Activated naive CD8-positive, alpha-beta T cell treated with anti-CD3 and anti-CD28 coated beads, Interleukin-2, amount 50 U/mL, for 16 hours (primary cell): ENCODE results near the gene ABTB2.

Source experiments
- DNase-seq: peaks from one replicate; pipeline ENCODE4 v3.0.0-alpha.2; 2020; ENCODE audit warnings: low read depth, low spot score

ABTB2 gene

DNA sequence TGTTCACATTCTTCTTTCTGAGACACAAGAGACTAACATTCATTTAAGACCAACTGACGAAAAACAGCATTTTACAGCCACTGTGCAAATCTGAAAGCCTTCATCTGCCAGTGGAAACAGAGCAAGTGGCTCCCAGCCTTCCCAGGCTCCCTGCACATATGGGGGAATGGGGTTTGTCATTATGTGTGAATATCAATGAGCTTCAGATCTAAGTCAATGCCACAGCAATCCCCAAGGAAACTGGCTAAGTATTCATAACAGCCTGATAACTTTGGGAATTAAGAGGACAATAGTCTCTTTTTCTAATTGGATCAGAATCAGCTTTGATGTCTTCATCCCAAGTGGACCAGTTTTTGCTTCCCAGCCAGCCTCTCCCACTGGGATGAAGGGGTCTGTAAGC lies 66.9 kb downstream of the ABTB2 start:
- no peak for DNase-seq

DNA sequence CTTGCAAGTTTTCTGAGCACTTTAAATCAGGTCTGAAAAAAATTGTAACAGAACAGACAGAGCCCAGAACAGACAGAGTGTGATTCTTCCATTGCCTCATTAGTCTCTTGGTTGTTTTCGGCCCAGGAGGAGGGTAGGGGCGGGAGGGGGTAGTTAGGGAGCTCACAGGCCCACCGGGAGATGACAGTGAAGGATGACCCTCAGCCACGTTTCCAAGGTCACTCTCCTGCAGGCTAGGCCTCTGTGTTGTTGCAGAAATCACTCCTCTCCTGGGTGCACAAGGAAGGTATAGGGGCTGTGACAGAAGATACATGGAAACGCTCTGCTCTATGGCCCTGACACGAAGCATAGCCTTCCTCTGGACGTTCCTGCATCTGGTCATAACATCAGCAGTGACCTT lies 69.3 kb downstream of the ABTB2 start:
- DNase-seq: no peak

DNA sequence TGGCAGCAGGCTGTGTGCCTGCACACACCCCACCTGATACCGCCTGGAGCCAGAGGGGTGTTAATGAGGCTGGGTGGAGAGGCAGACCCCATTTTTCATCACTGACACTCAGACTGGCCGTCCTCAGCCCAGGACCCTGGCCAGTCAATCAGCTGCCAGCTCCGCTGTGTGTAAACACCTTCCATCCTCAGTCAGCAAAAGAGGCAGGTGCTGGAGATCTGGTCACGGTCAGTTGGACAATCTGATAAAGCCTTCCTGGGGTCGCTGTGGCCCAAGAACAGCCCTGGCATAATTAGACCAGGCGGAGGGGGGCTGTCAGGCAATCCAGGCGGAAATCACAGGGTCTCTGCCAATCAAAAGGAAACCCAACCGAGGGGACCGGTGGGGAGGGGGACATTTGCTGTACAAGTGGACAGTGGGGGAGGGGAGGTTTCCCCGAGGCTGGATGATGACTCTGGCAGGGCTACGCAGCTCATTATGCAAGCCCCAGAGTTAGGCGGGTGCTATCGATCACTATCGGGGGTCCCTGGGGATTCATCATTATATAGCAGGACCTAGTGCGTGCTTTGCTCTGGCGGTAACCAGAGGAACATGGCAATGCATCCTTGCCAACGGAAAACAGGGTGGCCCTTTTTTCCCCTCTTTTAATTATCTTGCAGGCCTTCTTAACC lies 72.9 kb downstream of the ABTB2 start:
- no peak for DNase-seq

DNA sequence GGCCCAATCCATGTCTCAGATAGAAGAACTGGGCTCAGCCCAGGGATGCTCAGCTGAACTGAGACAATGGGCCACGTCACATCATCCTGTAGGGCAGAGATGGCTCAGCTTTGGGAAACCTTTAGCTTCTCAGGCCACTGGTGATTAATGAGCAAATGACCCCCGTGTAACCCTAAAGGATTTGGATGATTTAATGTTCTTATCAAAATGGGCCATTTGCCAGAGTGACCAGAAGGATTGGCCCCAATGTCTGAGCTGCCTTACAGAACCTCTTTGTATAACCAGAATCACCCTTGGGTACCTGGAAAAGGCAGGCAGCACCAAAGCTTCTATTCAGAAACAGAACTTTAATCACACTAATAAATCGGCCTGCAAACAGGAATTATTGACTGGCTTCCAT lies 73.7 kb downstream of the ABTB2 start:
- no peak for DNase-seq

DNA sequence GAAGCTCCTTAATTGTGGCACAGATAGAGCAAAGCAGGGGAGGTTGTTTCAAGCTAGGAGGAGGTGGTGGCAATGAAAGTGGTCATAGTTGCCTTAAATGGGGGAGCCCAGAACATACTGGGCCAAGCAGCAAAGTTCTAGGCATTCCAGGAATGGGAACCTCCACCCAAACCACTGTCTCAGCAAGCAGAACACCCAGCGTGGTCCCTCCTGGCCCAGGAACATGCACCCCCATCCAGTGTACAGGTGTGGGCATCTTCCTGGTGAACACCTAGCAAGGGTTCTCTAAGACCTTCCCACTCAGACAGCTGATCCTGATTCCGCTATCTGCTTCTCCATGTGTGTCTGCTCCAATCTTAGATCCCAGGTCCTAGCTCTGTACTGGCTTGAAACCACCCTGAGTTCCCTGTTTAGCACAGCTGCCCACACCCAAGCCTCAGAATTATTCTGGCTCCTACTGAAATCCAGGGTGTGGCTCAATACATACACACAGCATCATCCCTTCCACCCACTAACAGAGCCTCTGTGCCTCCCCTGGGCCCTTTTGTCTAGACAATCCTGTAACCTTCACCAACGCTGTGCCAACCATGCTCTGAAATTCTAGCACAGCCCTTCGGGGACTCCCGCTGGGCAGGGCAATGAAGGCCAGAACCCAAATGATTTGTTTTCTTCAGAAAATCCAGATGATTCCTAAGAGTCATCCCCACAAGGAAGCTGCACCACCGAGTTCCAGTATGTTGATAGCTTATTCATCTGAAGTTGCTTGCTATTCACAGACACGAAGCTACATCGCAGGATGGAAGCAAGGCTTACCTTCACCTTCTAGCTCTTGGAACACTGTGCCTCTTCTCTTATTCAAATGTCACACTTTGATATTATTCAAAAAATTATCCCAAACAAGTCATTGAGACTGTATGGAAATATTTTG lies 76.6 kb downstream of the ABTB2 start:
- DNase-seq: no peak

DNA sequence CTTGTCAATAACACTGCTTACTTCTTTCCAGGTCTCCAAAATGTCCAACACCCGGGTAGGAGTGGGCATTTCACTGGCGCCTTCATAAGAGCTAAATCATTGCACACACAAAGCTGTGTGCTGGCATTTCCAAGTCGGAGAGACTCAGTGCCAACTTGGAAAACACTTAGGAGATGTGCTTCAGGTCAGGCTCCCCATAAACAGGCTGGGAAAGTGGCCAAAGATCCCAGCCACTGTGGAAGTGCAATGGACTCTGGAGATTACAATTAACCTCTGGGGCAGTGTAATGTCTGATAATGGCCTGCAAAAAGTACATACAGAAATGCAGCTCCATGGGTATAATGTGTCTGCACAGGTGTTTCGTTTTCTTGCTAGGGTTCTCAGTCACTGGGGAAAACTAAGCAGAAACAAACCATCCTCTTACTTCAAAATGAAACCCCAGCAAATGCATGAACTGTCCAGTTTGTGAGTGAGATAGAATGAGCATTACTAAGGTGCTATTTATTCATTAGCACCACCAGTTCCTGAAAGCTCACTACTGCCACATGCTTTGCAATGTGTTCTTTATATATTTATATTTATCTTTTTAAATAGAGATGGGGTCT lies 79.0 kb downstream of the ABTB2 start:
- no peak for DNase-seq

DNA sequence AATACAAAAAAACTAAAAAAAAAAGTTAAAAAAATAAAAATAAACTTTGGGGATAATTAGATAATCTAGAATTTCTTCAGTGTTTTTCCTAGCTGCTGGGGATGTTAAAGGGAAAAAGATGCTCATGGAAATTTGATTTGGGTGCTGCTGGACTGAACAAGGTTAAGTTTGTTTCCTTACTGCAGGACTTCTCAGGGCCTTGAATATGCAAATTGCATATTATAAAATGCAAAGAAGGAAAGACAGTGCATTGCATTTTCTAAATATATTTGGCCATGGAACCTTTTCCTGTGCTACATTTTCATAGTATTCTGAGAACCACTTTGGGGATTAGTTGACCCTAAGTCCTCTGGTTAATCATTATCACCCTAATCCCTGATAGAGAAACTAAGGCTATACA lies 79.6 kb downstream of the ABTB2 start:
- DNase-seq: no peak

DNA sequence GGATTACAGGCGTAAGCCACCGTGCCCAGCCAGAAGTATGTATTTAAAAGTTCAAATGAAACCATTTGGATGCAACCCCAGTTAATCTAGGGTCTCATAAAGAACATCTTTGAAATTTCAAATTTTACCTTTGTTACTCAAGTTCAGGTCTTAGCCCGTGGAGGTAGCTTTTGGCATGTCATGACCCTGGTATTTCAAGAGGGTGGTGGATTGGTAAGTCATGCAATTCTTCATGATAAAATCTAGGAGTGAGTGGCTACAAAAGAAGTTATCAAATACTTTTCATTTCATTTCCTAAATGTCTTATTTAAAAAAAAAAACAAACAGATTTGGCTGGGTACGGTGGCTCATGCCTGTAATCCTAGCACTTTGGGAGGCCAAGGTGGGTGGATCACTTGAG lies 80.6 kb downstream of the ABTB2 start:
- no peak for DNase-seq

DNA sequence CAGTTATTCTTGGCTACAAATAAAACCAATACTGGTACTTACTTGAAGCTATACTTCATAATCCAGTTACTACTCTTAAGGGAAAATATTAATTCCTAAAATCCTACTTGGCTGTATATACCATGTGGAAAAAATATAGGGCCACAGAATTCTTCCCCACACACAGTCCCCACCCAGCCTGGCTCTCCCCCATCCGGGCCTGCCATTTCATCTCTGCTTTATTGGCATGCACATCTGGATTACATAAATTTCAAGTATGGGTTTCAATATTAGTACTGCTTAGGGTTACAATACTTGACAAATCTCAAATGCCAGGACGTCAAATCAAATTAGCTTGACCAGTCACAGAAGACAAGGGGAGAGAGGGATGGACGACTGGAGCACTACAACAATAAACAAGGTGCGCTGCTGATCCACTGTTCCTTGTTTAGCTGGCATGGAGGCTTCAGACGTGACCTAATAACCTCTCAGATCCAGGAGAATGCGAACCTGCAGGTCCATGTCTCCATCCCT lies 81.4 kb downstream of the ABTB2 start:
- DNase-seq: no peak

DNA sequence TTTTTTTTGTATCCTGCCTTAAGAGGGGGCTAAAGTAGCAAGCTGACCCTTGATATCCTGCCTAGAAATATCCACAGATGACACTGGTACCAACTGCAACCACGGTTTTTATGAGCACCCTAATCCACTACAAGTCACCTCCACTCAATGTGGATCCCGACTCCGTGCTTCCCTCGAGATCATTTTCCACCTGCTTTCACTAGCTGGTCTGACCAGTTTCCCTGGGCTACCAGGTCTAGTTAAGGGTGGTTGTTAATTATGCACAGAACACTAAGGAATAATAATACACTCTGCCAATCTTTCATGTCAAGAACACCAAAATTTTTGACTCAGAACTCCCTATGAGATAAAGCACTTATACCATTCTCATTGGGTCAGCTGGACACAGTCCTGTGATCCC lies 82.3 kb downstream of the ABTB2 start:
- DNase-seq: no peak

DNA sequence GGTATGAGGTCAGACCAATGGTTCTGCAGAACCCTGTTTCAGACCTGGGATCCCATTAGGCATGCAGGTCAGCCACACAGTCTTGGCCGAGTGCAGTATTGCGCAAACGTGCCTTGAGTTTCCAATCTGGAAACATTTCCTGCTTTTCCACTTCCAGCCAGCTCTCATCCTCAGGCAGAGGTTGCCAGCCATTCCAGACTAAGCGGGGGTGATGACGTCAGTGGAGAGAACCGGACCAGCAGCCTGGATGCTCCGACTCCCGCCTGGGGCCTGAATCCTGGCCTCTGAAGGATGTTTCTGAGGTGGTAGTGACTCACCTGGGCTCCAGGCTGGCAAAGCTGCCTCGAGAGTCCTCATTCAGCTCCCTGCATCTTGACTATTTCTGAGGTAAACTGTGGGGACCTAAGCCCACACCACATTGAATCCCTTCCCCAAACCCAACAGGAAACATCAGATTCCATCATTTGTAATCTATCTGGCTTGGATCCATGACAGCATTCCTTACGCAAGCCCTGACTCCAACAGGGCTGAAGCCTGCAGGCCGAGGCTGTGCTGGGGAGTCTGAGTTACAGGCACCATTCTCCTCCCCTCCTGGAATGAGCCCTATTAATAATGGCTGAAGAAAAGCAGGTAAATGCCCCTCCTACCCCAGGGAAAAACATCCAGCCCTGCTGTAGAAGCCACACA lies 83.0 kb downstream of the ABTB2 start:
- DNase-seq: no peak

DNA sequence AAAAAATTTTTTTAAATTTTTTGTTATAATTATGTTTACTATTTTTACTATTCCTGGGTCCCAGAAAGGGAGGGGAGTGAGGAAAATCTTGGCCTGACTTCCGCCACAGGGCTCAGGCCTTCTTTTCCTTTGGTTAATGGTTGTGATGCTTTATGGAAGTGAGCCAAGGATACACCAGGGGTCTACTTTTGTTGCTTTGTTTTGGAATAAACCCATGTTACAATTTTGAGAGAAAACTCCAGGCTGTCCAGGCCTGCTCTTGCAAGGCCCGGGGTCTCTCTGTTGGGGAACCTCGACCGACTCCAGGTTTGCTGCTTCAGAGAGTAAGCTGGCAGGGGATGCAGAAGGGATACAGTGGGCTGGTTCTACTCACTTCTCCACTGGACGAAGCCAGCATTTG lies 84.7 kb downstream of the ABTB2 start:
- no peak for DNase-seq

DNA sequence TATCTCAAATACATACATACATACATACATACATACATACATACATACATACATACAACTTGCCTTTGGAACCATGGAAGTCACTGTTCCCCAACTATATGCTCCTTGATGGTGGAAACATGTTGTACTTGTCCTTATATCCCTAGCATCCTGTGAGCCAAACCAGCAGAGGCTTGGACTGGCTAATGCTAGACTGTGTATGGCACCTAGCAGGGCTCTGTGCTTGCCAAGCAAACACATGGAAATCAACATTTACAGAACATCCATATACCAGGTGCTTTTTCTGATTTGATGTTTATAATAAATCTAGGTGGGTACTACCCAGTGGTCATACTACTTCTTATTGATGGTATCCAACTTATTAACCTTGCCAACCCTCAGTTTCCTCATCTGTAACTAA lies 86.1 kb downstream of the ABTB2 start:
- no peak for DNase-seq

DNA sequence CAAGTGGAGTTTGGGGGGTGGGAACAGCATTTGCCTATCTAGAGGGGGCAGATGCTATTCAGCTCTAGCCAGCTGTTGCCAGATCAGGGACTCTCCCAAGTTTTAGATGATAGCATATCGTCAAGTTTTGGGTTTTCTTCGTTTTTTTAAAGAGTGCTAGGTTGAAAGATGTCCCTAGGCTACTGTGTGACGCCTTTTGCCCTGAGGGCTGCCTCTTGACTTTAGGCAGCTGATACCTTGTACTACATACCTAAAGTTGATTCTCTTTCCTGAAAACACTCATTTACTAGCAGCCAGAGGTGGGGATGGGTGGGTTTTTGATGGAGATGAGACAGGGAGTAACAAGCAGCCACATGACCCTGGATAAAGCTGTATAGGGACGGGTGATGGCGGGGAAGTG lies 87.1 kb downstream of the ABTB2 start:
- no peak for DNase-seq

DNA sequence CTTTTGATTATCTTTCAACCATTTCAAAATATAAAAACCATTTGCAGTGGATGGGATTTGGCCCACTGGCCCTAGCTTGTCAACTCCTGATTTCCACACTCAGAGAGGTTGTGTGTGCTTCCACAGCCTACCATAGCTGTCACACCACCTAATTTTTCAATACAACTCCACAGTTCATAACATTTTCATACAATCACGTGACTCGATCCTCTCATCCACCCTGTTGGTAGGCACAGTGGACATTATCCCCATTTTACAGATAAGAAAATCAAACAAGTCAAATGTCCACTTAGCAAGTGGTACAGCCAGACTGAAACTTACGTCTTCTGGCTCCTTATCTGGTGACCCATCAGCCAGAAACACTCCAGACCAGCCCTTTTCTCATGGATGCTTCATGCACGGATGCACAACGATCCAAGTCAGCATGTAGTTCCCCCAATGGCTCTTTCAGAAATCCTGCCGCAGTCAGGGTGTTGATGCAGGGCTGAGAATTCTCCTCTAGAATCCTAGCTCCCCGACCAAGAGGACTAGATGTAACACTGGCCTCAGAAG lies 88.0 kb downstream of the ABTB2 start:
- DNase-seq: no peak

DNA sequence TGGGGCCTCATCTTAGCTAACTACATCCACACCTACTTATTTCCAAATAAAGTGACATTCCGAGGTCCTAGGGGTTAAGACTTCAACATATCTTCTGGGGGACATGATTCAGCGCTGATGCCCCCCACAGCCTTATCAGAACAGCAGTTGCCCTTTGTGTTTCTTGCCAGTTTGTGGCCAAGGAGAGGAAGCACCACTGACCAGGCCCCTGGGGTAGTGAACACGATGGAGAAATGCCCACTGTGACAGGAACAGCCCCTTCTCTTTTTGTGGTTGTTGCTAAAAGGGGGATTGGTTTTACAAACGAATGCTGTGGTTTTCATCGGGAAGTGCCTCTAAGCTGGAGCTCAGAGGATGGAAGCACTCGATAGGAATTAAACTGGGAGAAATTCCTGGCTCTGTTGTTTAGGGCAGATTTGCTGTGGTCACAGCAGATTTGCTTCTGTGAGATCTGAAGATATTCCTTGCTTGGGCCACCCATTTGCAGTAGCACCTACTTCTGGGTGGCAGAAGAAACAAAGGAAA lies 88.8 kb downstream of the ABTB2 start:
- DNase-seq: no peak

DNA sequence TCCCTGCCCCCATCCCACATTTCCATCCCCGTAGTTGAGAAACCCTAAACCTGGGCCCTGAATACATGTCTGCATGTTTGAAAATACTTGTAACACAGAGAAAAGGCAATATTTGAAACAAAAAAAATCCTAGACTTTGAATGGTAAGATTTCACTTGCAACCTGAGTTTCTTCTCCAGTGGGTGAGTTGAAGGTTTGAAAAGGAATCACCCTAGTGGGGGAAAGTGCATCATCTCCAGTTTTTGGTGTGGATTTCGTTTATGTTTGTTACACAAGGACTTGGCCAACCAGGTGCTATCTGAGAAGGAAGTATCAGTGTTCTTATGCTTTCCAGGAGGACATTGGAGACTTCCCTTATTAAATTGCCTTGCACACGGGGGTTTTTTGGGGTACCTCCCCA lies 90.4 kb downstream of the ABTB2 start:
- DNase-seq: no peak

DNA sequence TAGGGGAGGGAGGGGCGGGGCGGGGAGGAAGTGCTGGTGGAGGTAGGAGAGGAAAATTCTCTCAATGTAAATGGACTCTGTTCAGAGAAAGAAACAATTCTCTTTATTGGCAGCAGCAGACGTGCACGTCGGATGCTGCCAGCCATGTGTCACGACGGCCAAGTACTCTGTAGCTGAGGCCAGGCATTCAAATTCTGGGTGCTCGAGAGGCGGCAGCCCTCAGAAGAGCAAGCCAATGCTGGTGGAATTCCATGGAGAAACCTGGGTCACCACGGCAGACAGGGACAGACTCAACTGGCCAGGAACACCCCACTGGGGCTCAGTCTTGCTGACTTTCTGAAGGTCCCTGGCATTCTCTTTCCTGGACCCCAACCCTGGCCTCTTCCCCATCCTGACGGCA lies 90.8 kb downstream of the ABTB2 start:
- no peak for DNase-seq

DNA sequence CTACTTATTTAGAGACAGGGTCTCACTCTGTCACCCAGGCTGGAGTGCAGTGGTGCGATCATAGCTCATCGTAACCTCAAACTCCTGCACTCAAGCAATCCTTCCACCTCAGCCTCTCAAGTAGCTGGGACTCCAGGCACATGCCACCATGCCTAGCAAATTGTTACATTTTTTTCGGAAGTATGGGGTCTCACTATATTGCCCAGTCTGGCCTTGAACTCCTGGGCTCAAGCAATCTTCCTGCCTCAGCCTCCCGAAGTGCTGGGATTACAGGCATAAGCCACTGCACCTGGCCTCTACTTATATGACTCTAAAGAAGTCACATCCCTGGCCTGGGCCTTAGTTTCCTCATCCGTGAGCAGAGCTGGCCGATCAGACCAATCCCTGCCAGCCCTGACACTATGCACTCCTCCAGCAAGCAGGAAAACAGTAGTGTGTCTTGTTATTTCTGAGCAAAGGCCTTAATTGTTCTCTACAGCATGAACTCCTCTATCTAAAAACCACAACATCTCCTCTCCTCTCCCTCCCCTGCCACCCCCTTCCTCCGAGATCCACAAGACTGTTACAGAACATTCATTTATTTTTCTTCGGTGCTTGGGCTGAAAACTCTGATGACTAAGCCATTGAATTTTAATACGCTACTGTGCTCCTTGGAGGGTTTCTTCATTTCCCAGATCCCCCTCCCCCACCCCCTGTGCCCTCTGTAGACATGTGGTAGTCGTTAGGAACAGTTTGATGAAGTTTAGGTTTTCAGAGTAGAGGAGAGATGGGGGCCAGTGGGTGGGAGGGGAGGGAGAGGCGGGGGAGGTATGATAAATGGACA lies 91.5 kb downstream of the ABTB2 start:
- DNase-seq: no peak

DNA sequence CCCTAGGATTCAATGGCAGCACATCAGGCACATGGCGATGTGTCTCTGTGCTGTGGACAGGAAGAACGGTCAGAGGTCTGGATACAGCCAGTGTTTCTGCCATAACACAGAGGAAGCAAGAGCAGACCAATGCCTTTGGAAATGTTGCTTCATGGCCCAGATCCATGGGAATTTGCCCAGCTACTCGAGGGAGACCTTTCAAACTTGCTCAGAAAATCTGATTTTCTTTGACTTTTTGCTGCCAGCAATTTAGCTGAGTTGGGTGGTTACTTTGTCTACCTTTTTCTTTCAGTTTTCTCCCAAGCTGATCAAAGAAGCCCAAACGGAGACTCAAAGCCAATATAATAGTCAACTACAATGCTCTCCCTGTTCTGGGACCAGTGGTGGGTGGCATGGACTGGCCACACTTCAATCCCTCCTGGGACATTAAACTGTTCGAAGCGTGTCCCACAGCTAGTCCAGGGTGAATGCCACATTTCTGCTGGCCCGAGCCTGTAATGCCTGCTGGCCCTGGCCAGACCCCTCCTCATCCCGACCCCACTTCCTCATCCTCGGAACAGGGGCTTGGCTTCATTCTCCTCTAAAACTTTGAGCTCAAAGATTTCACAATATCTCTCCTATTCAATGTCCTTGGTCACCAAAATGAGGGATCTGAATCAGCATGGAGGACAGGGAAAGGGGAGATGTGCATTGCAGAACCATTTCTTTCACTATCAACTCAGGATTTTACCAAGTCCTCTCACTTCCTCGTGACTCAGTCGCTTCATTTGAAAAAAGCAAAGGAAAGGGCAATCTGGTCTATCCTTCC lies 93.3 kb downstream of the ABTB2 start:
- no peak for DNase-seq
